ENCODE measurements around the gene PAPPA. TPM values are rescaled to one million over a fixed set of nuclear protein-coding genes. Genes with fewer than 3 reads are reported as not detected.

Gene PAPPA, protein sequence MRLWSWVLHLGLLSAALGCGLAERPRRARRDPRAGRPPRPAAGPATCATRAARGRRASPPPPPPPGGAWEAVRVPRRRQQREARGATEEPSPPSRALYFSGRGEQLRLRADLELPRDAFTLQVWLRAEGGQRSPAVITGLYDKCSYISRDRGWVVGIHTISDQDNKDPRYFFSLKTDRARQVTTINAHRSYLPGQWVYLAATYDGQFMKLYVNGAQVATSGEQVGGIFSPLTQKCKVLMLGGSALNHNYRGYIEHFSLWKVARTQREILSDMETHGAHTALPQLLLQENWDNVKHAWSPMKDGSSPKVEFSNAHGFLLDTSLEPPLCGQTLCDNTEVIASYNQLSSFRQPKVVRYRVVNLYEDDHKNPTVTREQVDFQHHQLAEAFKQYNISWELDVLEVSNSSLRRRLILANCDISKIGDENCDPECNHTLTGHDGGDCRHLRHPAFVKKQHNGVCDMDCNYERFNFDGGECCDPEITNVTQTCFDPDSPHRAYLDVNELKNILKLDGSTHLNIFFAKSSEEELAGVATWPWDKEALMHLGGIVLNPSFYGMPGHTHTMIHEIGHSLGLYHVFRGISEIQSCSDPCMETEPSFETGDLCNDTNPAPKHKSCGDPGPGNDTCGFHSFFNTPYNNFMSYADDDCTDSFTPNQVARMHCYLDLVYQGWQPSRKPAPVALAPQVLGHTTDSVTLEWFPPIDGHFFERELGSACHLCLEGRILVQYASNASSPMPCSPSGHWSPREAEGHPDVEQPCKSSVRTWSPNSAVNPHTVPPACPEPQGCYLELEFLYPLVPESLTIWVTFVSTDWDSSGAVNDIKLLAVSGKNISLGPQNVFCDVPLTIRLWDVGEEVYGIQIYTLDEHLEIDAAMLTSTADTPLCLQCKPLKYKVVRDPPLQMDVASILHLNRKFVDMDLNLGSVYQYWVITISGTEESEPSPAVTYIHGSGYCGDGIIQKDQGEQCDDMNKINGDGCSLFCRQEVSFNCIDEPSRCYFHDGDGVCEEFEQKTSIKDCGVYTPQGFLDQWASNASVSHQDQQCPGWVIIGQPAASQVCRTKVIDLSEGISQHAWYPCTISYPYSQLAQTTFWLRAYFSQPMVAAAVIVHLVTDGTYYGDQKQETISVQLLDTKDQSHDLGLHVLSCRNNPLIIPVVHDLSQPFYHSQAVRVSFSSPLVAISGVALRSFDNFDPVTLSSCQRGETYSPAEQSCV (N-terminal part only)
- total RNA-seq, result not detected

DNA sequence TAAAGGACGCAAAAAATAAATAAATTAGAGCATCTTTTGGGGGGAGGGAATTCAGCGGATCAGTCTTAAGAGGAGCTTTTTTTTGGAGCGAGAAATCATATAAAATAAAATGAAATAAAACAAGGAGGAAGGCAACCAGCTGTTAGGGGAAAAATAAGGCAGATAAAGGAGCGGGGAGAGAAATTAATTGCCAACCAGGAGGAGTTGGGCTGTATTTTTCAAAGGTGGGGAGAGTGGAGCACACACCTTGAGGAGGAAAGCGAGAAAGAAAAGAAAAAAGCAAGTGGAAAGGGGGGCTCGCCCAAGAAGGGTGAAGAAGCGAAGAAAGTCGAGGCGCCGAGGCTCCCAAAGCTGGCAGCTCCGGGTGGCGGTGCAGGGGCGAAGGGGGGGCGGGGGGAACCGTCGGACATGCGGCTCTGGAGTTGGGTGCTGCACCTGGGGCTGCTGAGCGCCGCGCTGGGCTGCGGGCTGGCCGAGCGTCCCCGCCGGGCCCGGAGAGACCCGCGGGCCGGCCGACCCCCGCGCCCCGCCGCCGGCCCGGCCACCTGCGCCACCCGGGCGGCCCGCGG is at the start of gene PAPPA:
PAPPA (plus strand) TSS at position 27 of the 569 bp plus-strand sequence; CDS start at position 409, 382 bp downstream.
- ATAC-seq, result no peak
- Mint-ChIP-seq H3K36me3 (ENCODE audit: low read depth) (no peaks in the 10 kb centered on the region), H3K27me3 (peaks cover 72% of the 10 kb centered on the region), H3K4me3 (no peak within 1 kb of the TSS), H3K27ac (no peak within 1 kb of the TSS), H3K4me1 (ENCODE audit: low read depth) (peaks cover 8% of the 10 kb centered on the region), H3K9me3 (no peaks in the 10 kb centered on the region)
- TF ChIP-seq, protein P1, sequence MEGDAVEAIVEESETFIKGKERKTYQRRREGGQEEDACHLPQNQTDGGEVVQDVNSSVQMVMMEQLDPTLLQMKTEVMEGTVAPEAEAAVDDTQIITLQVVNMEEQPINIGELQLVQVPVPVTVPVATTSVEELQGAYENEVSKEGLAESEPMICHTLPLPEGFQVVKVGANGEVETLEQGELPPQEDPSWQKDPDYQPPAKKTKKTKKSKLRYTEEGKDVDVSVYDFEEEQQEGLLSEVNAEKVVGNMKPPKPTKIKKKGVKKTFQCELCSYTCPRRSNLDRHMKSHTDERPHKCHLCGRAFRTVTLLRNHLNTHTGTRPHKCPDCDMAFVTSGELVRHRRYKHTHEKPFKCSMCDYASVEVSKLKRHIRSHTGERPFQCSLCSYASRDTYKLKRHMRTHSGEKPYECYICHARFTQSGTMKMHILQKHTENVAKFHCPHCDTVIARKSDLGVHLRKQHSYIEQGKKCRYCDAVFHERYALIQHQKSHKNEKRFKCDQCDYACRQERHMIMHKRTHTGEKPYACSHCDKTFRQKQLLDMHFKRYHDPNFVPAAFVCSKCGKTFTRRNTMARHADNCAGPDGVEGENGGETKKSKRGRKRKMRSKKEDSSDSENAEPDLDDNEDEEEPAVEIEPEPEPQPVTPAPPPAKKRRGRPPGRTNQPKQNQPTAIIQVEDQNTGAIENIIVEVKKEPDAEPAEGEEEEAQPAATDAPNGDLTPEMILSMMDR (IDR thresholded peaks at IDR 0.05), result no peak
- ChIA-PET CTCF (no interaction called here), POLR2A (no interaction called here)
- intact Hi-C loops (cut with micrococcal nuclease), result no loop called here
- no peak for DNase-seq

DNA sequence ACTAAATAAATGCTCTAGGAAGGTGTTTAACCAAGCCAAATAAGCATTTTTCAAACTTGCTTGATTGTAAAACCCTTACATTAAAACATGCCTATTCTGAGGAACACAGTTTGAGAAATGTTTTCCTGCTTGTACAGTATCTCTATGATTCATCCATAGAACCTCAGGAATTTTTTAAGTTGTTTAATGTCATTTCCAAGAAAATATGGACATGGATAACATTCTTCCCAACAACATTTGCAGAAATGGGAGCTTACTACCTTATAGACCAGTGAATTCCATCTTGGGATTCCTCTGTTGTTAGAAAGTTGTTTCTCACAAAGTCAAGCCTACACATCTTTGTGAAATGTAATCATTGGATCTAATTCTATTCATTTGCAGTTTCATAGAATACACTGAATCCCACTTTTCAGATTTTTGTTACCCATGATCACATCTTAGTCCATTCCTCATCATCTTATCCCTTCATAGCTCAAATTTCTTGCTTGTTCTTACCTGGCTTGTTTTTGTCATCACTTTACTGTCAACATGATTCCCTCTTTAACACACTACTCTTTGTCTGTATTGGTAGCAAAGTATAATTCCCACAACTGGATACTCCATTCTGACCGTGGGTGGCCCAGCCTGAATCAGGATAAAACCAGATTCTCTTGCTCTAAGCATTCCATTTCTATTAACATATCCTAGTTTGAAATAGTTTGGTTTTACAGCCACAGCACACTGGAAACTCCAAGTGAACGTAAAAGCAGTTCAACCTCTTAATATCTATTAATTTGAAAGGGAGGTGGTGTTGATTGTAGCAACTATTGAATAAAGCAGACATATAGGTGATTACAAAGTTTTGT is 49.4 kb upstream of the PAPPA start:
- TF ChIP-seq, protein P1 (IDR thresholded peaks at IDR 0.05), result no peak
- CTCF ChIA-PET, result no interaction called here
- H3K27ac Mint-ChIP-seq, result no peak overlapping the region
- no peak overlapping the region for H3K4me3 Mint-ChIP-seq
- POLR2A ChIA-PET, result no interaction called here
- intact Hi-C loops (cut with micrococcal nuclease), result no loop called here
- ATAC-seq, result no peak
- DNase-seq, result no peak
- H3K27me3 Mint-ChIP-seq, result no peaks in the 10 kb centered on the region
- no peaks in the 10 kb centered on the region for H3K4me1 Mint-ChIP-seq (ENCODE audit: low read depth)
- H3K9me3 Mint-ChIP-seq, result peaks cover 6% of the 10 kb centered on the region
- H3K36me3 Mint-ChIP-seq (ENCODE audit: low read depth), result no peaks in the 10 kb centered on the region

DNA sequence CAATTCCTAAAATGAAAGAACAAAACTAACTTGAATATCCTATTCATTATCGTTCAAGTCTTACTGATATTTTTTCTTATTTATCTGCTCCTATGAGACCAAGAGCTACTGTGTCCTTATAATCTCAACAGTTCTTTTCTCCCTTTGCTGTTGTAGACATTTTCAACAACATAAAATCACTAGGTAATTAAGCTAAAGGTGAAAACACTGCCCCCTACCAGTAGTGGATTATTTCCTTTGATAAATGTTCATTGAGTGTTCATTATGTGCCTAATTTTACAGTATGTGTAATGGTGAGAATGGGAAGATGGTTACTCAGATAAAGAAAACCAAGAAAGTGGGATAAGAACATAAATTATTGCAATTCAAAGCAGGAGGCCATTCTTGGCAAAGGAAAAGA is 41.4 kb upstream of the PAPPA start:
- ChIA-PET POLR2A (no interaction called here), CTCF (no interaction called here)
- TF ChIP-seq, protein P1 (IDR thresholded peaks at IDR 0.05), result no peak
- no peaks in the 10 kb centered on the region for H3K27me3 Mint-ChIP-seq
- DNase-seq (no peak), ATAC-seq (no peak)
- H3K9me3 Mint-ChIP-seq, result peaks cover 5% of the 10 kb centered on the region
- H3K4me3 Mint-ChIP-seq, result no peak overlapping the region
- intact Hi-C loops (cut with micrococcal nuclease), result no loop called here
- no peaks in the 10 kb centered on the region for H3K36me3 Mint-ChIP-seq (ENCODE audit: low read depth)
- H3K27ac Mint-ChIP-seq, result no peak overlapping the region
- no peaks in the 10 kb centered on the region for H3K4me1 Mint-ChIP-seq (ENCODE audit: low read depth)

DNA sequence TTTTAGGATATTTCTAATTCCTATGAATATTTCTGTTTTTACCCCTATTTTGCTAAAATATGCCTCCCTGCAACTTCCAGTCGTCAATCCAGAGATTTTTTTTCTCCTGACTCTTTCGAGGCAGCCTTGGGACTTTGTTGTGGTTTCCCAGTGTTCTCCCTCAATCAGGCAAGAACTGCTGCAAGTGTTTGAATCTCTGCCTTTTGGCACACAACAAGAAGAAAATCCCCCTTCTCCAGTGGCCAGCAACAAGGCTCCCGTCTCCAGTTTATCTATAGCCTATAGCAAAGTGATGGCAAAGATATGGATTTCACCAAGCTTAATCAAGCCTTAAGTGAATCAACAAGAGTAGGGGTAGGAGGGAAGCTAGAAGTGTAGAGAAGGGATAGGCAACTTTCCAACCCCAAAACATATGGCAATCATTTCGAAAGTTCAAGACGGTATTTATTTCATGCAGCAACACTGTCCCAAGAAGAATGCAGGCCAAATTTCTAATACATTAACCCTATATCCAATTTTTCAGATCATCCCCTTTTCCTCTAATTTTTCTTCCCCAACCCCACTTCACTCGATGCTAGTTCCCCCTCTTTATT is 37.7 kb upstream of the PAPPA start:
- DNase-seq (no peak), ATAC-seq (no peak)
- TF ChIP-seq, protein P1 (IDR thresholded peaks at IDR 0.05), result no peak
- no peaks in the 10 kb centered on the region for H3K27me3 Mint-ChIP-seq
- H3K27ac Mint-ChIP-seq, result no peak overlapping the region
- H3K9me3 Mint-ChIP-seq, result peaks cover 12% of the 10 kb centered on the region
- POLR2A ChIA-PET, result no interaction called here
- CTCF ChIA-PET, result no interaction called here
- no peaks in the 10 kb centered on the region for H3K36me3 Mint-ChIP-seq (ENCODE audit: low read depth)
- H3K4me3 Mint-ChIP-seq, result no peak overlapping the region
- no peaks in the 10 kb centered on the region for H3K4me1 Mint-ChIP-seq (ENCODE audit: low read depth)
- intact Hi-C loops (cut with micrococcal nuclease), result no loop called here
